B cell (primary cell): Measurements from ENCODE around the gene PLIN4.

ENCODE experiments used
- CTCF ChIP-seq: fragments of 200-600 bp; IDR thresholded peaks from one replicate; pipeline ENCODE4 v1.8.0; 2022; ENCODE audit warnings: antibody characterized with exemption, mild to moderate bottlenecking
- EZH2 ChIP-seq: IDR thresholded peaks from 2 replicates; pipeline ENCODE4 v1.6.1; 2012; ENCODE audit warnings: borderline replicate concordance, low read depth, mild to moderate bottlenecking, moderate library complexity, low read length; ENCODE audit not compliant: insufficient read depth, poor library complexity, severe bottlenecking

GRCh38 chr19:4453232-4454179 lies 64.8 kb downstream of the PLIN4 start:
- TF ChIP-seq CTCF = no peak
- TF ChIP-seq EZH2 = no peak
